Stimulated activated CD4-positive, alpha-beta T cell treated with anti-CD3 and anti-CD28 coated beads, Interleukin-2, amount 100 ng/mL, for 4 hours (primary cell): ENCODE data around the gene ALKBH6.
"Not testable (repeated sequence)": the region's sequence is repeated elsewhere in the genome, so short reads cannot be mapped to it uniquely, and the experiment has no call there.

Experiments
- DNase-seq: peaks from one replicate; pipeline ENCODE4 v3.0.0-alpha.2; 2020; ENCODE audit warnings: low read depth

ALKBH6 gene

GRCh38 chr19:36014012-36014924 lies at the start of gene ALKBH6:
ALKBH6 (minus strand) TSS chr19:36014213; CDS start chr19:36013397, 816 bp downstream.
- peak; percentile 97 for DNase-seq

GRCh38 chr19:36061367-36061766 lies 47.4 kb upstream of the ALKBH6 start:
- DNase-seq: no peak

GRCh38 chr19:36060430-36060829 lies 46.4 kb upstream of the ALKBH6 start:
- DNase-seq: no peak

GRCh38 chr19:36059180-36059910 lies 45.3 kb upstream of the ALKBH6 start:
- DNase-seq: no peak

- DNase-seq: no peak
Observed at GRCh38 chr19:36058481-36059179, 44.6 kb upstream of the ALKBH6 start.

- peak; percentile 92 for DNase-seq
Observed at GRCh38 chr19:36054733-36055686, 41.0 kb upstream of the ALKBH6 start, which contains the start of gene WDR62. WDR62 (plus strand) TSS chr19:36054897; CDS start chr19:36054972, 75 bp downstream.

GRCh38 chr19:36054119-36054732 lies 40.2 kb upstream of the ALKBH6 start, which contains the start of gene THAP8:
THAP8 (minus strand) TSS chr19:36054285; CDS start chr19:36054217, 68 bp downstream.
- peak; percentile 100 for DNase-seq

GRCh38 chr19:36051637-36052036 lies 37.6 kb upstream of the ALKBH6 start:
- no peak for DNase-seq

GRCh38 chr19:36051236-36051635 lies 37.2 kb upstream of the ALKBH6 start:
- no peak for DNase-seq

GRCh38 chr19:36049080-36049698 lies 35.2 kb upstream of the ALKBH6 start:
- no peak for DNase-seq

GRCh38 chr19:36047835-36048234 lies 33.8 kb upstream of the ALKBH6 start:
- DNase-seq: no peak

GRCh38 chr19:36046443-36047050 lies 32.5 kb upstream of the ALKBH6 start:
- DNase-seq: no peak

GRCh38 chr19:36043952-36044351 lies 29.9 kb upstream of the ALKBH6 start:
- no peak for DNase-seq

GRCh38 chr19:36041831-36042230 lies 27.8 kb upstream of the ALKBH6 start:
- no peak for DNase-seq

- DNase-seq: not testable (repeated sequence)
Observed at GRCh38 chr19:36041092-36041491, 27.1 kb upstream of the ALKBH6 start.

GRCh38 chr19:36040495-36040894 lies 26.5 kb upstream of the ALKBH6 start:
- no peak for DNase-seq

- DNase-seq: peak; percentile 41
Observed at GRCh38 chr19:36032251-36033104, 18.5 kb upstream of the ALKBH6 start, which contains the start of gene CLIP3. CLIP3 (minus strand) TSS chr19:36032873; CDS start chr19:36032357, 516 bp downstream.

GRCh38 chr19:36031308-36031707 lies 17.3 kb upstream of the ALKBH6 start:
- no peak for DNase-seq
